ENCODE results near the gene VWA5B2. TPM values are rescaled to one million over a fixed set of nuclear protein-coding genes. Genes with fewer than 3 reads are reported as not detected.

The VWA5B2 gene
- total RNA-seq, 1 donor from 2014 or later: 1.1 TPM

DNA sequence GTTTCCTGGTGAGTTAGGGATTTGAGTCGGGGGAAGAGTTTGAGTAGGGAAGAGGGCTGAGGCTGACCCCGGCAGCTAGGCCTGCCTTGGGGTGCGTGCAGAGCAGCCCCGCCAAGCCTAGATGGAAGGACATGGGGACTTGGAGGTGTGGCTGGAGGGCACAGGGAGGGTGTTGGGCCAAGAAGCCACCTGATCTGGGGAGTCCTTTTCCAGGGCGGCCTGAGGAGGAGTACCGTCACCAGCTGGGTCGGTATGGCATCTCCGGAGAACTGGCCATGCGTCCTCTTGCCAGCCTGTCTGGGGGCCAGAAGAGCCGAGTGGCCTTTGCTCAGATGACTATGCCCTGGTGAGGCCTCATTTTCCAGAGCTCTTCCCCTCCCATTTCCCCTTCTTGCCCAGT lies 36.5 kb upstream of the VWA5B2 start:
- H3K36me3 Mint-ChIP-seq: peaks cover 37% of the 10 kb centered on the region
- no peaks in the 10 kb centered on the region for H3K9me3 Mint-ChIP-seq
- H3K27ac Mint-ChIP-seq: no peak overlapping the region
- no peak overlapping the region for H3K4me3 Mint-ChIP-seq
- no peak for DNase-seq (ENCODE audit: low spot score in 2 of 2, unreplicated experiment in 2 of 2)
- no peaks in the 10 kb centered on the region for H3K4me1 Mint-ChIP-seq
- TF ChIP-seq, protein P1, sequence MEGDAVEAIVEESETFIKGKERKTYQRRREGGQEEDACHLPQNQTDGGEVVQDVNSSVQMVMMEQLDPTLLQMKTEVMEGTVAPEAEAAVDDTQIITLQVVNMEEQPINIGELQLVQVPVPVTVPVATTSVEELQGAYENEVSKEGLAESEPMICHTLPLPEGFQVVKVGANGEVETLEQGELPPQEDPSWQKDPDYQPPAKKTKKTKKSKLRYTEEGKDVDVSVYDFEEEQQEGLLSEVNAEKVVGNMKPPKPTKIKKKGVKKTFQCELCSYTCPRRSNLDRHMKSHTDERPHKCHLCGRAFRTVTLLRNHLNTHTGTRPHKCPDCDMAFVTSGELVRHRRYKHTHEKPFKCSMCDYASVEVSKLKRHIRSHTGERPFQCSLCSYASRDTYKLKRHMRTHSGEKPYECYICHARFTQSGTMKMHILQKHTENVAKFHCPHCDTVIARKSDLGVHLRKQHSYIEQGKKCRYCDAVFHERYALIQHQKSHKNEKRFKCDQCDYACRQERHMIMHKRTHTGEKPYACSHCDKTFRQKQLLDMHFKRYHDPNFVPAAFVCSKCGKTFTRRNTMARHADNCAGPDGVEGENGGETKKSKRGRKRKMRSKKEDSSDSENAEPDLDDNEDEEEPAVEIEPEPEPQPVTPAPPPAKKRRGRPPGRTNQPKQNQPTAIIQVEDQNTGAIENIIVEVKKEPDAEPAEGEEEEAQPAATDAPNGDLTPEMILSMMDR (IDR thresholded peaks at IDR 0.05; ENCODE audit: unreplicated experiment): no peak
- no peaks in the 10 kb centered on the region for H3K27me3 Mint-ChIP-seq (ENCODE audit: low read depth)

DNA sequence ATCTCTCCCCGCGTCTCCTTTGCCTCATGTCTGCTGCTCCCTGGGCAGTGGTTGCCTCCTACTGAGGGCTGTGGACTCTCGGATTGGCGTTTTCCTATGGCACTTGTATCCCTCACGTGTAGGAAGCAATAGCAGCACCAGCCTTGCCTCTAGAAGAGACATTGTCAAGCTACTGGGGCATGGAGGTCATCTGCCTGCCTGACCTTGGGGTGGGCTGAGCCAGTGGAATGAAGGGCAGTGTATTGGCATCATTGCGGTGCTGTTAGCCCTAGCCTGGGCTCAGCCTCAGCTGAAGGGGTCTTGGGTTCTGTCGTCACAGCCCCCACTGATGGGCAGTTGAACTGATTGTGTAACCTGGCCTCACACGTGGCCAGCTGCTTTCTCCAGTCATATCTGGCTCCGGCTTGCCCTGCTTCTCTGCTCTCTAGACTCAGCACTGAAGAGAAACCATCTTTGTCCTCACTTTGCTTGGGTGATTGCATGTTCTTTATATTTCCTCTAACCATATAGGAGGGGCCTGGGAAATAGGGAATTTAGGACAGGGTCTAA lies 35.3 kb upstream of the VWA5B2 start:
- H3K4me3 Mint-ChIP-seq: no peak overlapping the region
- peaks cover 33% of the 10 kb centered on the region for H3K36me3 Mint-ChIP-seq
- DNase-seq (ENCODE audit: low spot score in 2 of 2, unreplicated experiment in 2 of 2): no peak
- H3K4me1 Mint-ChIP-seq: no peaks in the 10 kb centered on the region
- no peak overlapping the region for H3K27ac Mint-ChIP-seq
- H3K9me3 Mint-ChIP-seq: no peaks in the 10 kb centered on the region
- no peaks in the 10 kb centered on the region for H3K27me3 Mint-ChIP-seq (ENCODE audit: low read depth)
- TF ChIP-seq, protein P1 (IDR thresholded peaks at IDR 0.05; ENCODE audit: unreplicated experiment): no peak

DNA sequence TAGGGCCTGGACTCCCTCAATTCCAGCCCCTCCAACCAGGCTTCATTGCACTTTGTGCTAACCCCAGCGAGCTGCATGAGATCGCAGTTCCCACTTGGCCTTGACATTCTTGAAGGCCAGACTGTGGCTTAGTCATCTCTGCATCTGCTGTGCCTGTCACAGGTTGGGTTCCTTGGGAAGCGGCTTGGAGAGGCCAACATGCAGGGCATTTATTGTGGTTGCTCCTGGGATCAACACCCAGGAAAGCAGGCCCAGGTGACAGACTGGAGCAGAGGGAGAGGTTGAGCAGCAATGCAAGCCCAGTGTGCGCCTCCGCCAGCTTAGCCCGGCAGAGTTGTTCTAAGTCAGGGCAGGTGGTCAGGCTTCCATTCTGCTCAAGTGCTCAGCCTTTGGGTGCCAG lies 32.8 kb upstream of the VWA5B2 start:
- Mint-ChIP-seq H3K27me3 (ENCODE audit: low read depth) (no peaks in the 10 kb centered on the region), H3K36me3 (peaks cover 20% of the 10 kb centered on the region), H3K9me3 (no peaks in the 10 kb centered on the region), H3K4me1 (no peaks in the 10 kb centered on the region), H3K27ac (no peak overlapping the region), H3K4me3 (no peak overlapping the region)
- TF ChIP-seq, protein P1 (IDR thresholded peaks at IDR 0.05; ENCODE audit: unreplicated experiment): no peak
- no peak for DNase-seq (ENCODE audit: low spot score in 2 of 2, unreplicated experiment in 2 of 2)

DNA sequence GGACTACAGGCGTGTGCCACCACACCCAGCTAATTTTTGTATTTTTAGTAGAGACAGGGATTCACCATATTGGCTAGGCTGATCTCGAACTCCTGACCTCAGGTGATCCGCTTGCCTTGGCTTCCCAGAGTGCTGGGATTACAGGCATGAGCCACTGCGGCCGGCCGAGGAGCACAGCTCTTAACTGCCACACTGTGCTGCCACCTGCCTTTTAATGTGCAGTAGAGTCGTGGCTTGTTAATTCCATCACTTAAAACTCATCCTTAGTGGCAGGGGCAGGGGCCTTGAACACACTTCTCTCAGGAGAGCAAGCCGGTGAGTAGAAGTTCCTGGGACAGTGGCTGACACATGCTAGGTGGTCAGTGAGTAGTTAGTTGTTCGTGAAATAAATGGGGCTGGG lies 30.9 kb upstream of the VWA5B2 start:
- no peak overlapping the region for H3K4me3 Mint-ChIP-seq
- H3K9me3 Mint-ChIP-seq: no peaks in the 10 kb centered on the region
- DNase-seq (ENCODE audit: low spot score in 2 of 2, unreplicated experiment in 2 of 2): no peak
- TF ChIP-seq, protein P1 (IDR thresholded peaks at IDR 0.05; ENCODE audit: unreplicated experiment): no peak
- peaks cover 10% of the 10 kb centered on the region for H3K27me3 Mint-ChIP-seq (ENCODE audit: low read depth)
- no peaks in the 10 kb centered on the region for H3K4me1 Mint-ChIP-seq
- peaks cover 13% of the 10 kb centered on the region for H3K36me3 Mint-ChIP-seq
- H3K27ac Mint-ChIP-seq: no peak overlapping the region

DNA sequence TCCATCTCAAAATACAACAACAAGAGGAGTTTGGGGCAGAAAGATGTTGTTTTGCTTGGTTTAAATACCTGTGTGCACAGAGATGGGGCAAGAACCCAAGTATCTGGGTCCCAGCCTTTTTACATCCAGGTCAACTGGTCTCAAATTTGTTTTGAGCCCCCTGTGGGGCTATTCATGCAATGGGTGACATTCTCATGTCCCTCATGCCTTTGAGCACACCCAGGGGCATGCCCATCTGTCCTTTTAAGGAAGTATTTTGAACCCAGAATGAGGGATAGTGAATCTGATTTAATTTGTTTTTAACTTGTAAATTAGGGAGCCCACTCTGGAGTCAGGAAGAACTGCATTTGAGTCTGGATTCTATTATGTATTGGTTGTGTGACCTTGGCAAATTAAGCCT lies 28.6 kb upstream of the VWA5B2 start:
- Mint-ChIP-seq H3K4me1 (no peaks in the 10 kb centered on the region), H3K27me3 (ENCODE audit: low read depth) (peaks cover 19% of the 10 kb centered on the region), H3K27ac (no peak overlapping the region), H3K9me3 (no peaks in the 10 kb centered on the region), H3K36me3 (peaks cover 2% of the 10 kb centered on the region), H3K4me3 (no peak overlapping the region)
- TF ChIP-seq, protein P1 (IDR thresholded peaks at IDR 0.05; ENCODE audit: unreplicated experiment): no peak
- no peak for DNase-seq (ENCODE audit: low spot score in 2 of 2, unreplicated experiment in 2 of 2)

DNA sequence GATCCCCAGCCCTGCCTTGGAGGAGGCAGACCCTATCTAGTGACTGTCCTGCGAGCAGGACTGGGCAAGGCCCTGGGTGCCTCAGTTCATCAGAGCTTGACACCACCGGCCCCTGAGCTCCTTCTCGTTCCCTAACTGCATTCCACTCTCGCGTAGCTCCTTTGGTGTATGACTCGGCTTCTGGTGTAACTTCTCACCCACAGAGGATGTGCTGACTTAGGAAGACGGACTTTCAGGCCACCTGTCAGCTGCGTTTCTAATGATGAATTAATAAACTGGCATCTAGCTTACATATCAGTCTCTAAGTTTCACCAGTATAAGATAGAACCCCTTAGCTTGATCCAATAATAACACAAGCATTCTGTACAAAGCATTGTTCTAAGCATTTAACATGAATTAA lies 25.9 kb upstream of the VWA5B2 start:
- Mint-ChIP-seq H3K36me3 (no peaks in the 10 kb centered on the region), H3K27ac (no peak overlapping the region), H3K27me3 (ENCODE audit: low read depth) (peaks cover 36% of the 10 kb centered on the region), H3K4me1 (no peaks in the 10 kb centered on the region), H3K9me3 (no peaks in the 10 kb centered on the region), H3K4me3 (no peak overlapping the region)
- no peak for DNase-seq (ENCODE audit: low spot score in 2 of 2, unreplicated experiment in 2 of 2)
- TF ChIP-seq, protein P1 (IDR thresholded peaks at IDR 0.05; ENCODE audit: unreplicated experiment): no peak
